Esophagus squamous epithelium (tissue), 5 donors: Measurements from ENCODE around the gene TNFAIP3. TPM values are rescaled to one million over a fixed set of nuclear protein-coding genes. Genes with fewer than 3 reads are reported as not detected.

Experiments
- DNase-seq: peaks from one replicate; lab custom pipeline; 2025; lab: John Stamatoyannopoulos, UW
- H3K27ac ChIP-seq, 4 donors: fragments of 200-600 bp; sonication (generic); one replicate each; pipeline ENCODE4 v1.5.1; 2016 to 2019; ENCODE audit warnings: mild to moderate bottlenecking in 1 of 4
- H3K27me3 ChIP-seq, 4 donors: fragments of 200-600 bp; sonication (generic); 1 replicate in 3 of 4; 2 replicates in 1 of 4; pipeline versions ENCODE4 v1.5.1 to v1.6.0; 2017 to 2021; ENCODE audit warnings: antibody characterized with exemption in 1 of 4
- H3K36me3 ChIP-seq, 3 donors: fragments of 200-600 bp; sonication (generic); one replicate each; pipeline ENCODE4 v1.5.1; 2016 to 2019
- H3K4me1 ChIP-seq, 3 donors: fragments of 200-600 bp; sonication (generic); one replicate each; pipeline ENCODE4 v1.5.1; 2017 to 2019
- H3K4me3 ChIP-seq, 4 donors: fragments of 200-600 bp; sonication (generic); 1 replicate in 3 of 4; 2 replicates in 1 of 4; pipeline ENCODE4 v1.5.1; 2016 to 2019; ENCODE audit warnings: mild to moderate bottlenecking in 2 of 4, moderate library complexity in 1 of 4
- H3K9me3 ChIP-seq, 3 donors: fragments of 200-600 bp; sonication (generic); one replicate each; pipeline ENCODE4 v1.5.1; 2016 to 2019
- CTCF ChIP-seq, 6 experiments: fragments of 450-650 bp in 4 of 6; fragments of 200-600 bp in 2 of 6; sonication (generic) in 2 of 6; IDR thresholded peaks; one replicate each; pipeline ENCODE4 v1.5.1; 2016 to 2019; ENCODE audit warnings: antibody characterized with exemption in 6 of 6, mild to moderate bottlenecking in 4 of 6, moderate library complexity in 4 of 6
- POLR2A ChIP-seq, 4 donors: fragments of 450-650 bp; IDR thresholded peaks; one replicate each; pipeline ENCODE4 v1.6.1; 2017; ENCODE audit warnings: antibody characterized with exemption in 4 of 4, mild to moderate bottlenecking in 4 of 4, moderate library complexity in 3 of 4
- WGBS, 2 donors: methylation state at CpG; one replicate each; pipeline ENCODE4 v1.1.5; 2018; 5-methylcytosine and 5-hydroxymethylcytosine counted together
- intact Hi-C: fragments of 100-400 bp; cut with DNase I; formaldehyde crosslinking; loops from one replicate; pipeline ENCODE4 v1.15.0; 2022
- total RNA-seq, 4 donors: library from RNA; depleted of rRNA; stranded (reverse); fragments of >200 nt; gene quantifications; one replicate each; pipeline ENCODE4 v1.1.0, GENCODE V29; 2016
- donor health status: DM: yes; HTN: yes; CAD: no.

The TNFAIP3 gene
- total RNA-seq, 4 donors from 2014 or later: 4.2 to 21.7 (median 7.7) TPM

GRCh38 chr6:137927777-137928218 is 60.7 kb downstream of the TNFAIP3 start:
- WGBS, 2 donors: 5 to 7% methylated on average over 8 of the region's 8 CpGs
- Histone ChIP-seq H3K4me1 (peaks cover 0 to 36% (median 14%) of the 10 kb centered on the region in 3 donors), H3K36me3 (no peaks in the 10 kb centered on the region), H3K27me3 (no peaks in the 10 kb centered on the region), H3K9me3 (no peaks in the 10 kb centered on the region), H3K4me3 (peak overlapping the region in 1 of 4 donors; percentile 28), H3K27ac (peak overlapping the region in 1 of 4 donors; percentile 28)
- no peak for TF ChIP-seq CTCF (IDR thresholded peaks at IDR 0.05)
- TF ChIP-seq POLR2A (IDR thresholded peaks at IDR 0.05): no peak
- intact Hi-C loops: no loop called here
- no peak for DNase-seq

GRCh38 chr6:137928286-137928685 is 61.2 kb downstream of the TNFAIP3 start:
- Histone ChIP-seq H3K27ac (no peak overlapping the region), H3K4me1 (peaks cover 0 to 41% (median 19%) of the 10 kb centered on the region in 3 donors), H3K36me3 (no peaks in the 10 kb centered on the region), H3K9me3 (no peaks in the 10 kb centered on the region), H3K4me3 (no peak overlapping the region), H3K27me3 (no peaks in the 10 kb centered on the region)
- TF ChIP-seq POLR2A (IDR thresholded peaks at IDR 0.05) (no peak), CTCF (IDR thresholded peaks at IDR 0.05) (no peak)
- no peak for DNase-seq
- intact Hi-C loops: no loop called here
- WGBS, 2 donors: 30 to 54% methylated on average over 2 of the region's 2 CpGs

- intact Hi-C loops: no loop called here
- 69 to 76% methylated on average over 6 of the region's 6 CpGs for WGBS, 2 donors
- H3K36me3 ChIP-seq: no peaks in the 10 kb centered on the region
- H3K27ac ChIP-seq: no peak overlapping the region
- H3K9me3 ChIP-seq: no peaks in the 10 kb centered on the region
- no peaks in the 10 kb centered on the region for H3K27me3 ChIP-seq
- DNase-seq: no peak
- peaks cover 0 to 43% (median 18%) of the 10 kb centered on the region in 3 donors for H3K4me1 ChIP-seq
- no peak overlapping the region for H3K4me3 ChIP-seq
- no peak for TF ChIP-seq CTCF (IDR thresholded peaks at IDR 0.05)
- no peak for TF ChIP-seq POLR2A (IDR thresholded peaks at IDR 0.05)
Measured at GRCh38 chr6:137931849-137932465, 64.9 kb downstream of the TNFAIP3 start.

Other genes with a start within 250 kb of the TNFAIP3 start
- 100 to 1,000 TPM; 586 to 976 (median 833) TPM for gene PERP, start 240.2 kb downstream of the TNFAIP3 start, total RNA-seq